AG04449 (cell line): ENCODE data around the gene COQ7.

Experiments
- CTCF ChIA-PET: fragments of 350-600 bp; formaldehyde crosslinking; extraction: SDS; loops from one replicate; lab custom pipeline; 2021; ENCODE audit warnings: antibody characterized with exemption; lab: Yijun Ruan, JAX
- POLR2A ChIA-PET: fragments of 400-600, 350-600 bp; formaldehyde crosslinking; extraction: SDS; loops from one replicate; lab custom pipeline; 2020; ENCODE audit warnings: antibody characterized with exemption, inconsistent platforms; lab: Yijun Ruan, JAX
- DNase-seq: peaks from one replicate; pipeline ENCODE4 v3.0.0-alpha.2; 2010; ENCODE audit warnings: low read depth, low spot score
- H3K4me3 ChIP-seq: 2 replicates; pipeline ENCODE4 v1.5.1; 2011; ENCODE audit warnings: low read depth, mild to moderate bottlenecking, control low read depth, low read length
- CTCF ChIP-seq: IDR thresholded peaks from one replicate; pipeline ENCODE4 v1.5.1; 2011; ENCODE audit warnings: mild to moderate bottlenecking, moderate library complexity, low read length, control low read depth, inconsistent platforms; ENCODE audit not compliant: insufficient read depth; ENCODE audit errors: missing control alignments

The COQ7 gene

GRCh38 chr16:19109288-19109664, 41.9 kb downstream of the COQ7 start:
- TF ChIP-seq CTCF = no peak
- ChIA-PET POLR2A (no interaction called here), CTCF (interaction anchor here (2.0 kb wide), 1 partner anchor 23 kb away, joined by 9 read pairs; no protein-coding TSS in a partner anchor)
- DNase-seq = no peak
- H3K4me3 ChIP-seq = no peak overlapping the region

- no peak for DNase-seq
- ChIA-PET POLR2A (no interaction called here), CTCF (interaction anchor here (1.0 to 5.2 kb wide), 3 partner anchors 10 to 25 kb away, joined by 3 to 24 read pairs (median 9); no protein-coding TSS in a partner anchor)
- no peak for TF ChIP-seq CTCF
- no peak overlapping the region for H3K4me3 ChIP-seq
Measured at GRCh38 chr16:19110537-19111360, 43.3 kb downstream of the COQ7 start.

GRCh38 chr16:19112099-19112407, 44.6 kb downstream of the COQ7 start:
- no peak overlapping the region for H3K4me3 ChIP-seq
- ChIA-PET CTCF (interaction anchor here (1.5 to 5.2 kb wide), 4 partner anchors 17 to 142 kb away, joined by 6 to 24 read pairs (median 8); no protein-coding TSS in a partner anchor), POLR2A (interaction anchor here (1.1 kb wide), 1 partner anchor 24 kb away, joined by 3 read pairs; no protein-coding TSS in a partner anchor)
- TF ChIP-seq CTCF = no peak
- no peak for DNase-seq

GRCh38 chr16:19113577-19114358, 46.4 kb downstream of the COQ7 start, which contains the start of gene ITPRIPL2:
ITPRIPL2 (plus strand) TSS chr16:19113964; CDS start chr16:19114462, 498 bp downstream.
- peak within 1 kb of the TSS; percentile 75 for H3K4me3 ChIP-seq
- DNase-seq = no peak
- TF ChIP-seq CTCF = no peak
- ChIA-PET POLR2A (interaction anchor here (0.6 to 1.3 kb wide), 6 partner anchors 14 to 182 kb away, joined by 3 to 4 read pairs (median 3); partner anchors contain the start of gene COQ7), CTCF (interaction anchor here (0.9 to 5.2 kb wide), 9 partner anchors 10 to 144 kb away, joined by 3 to 24 read pairs (median 5); no protein-coding TSS in a partner anchor)

- TF ChIP-seq CTCF = peak; percentile 32
- CTCF ChIA-PET = interaction anchor here (0.7 to 5.2 kb wide), 7 partner anchors 10 to 70 kb away, joined by 3 to 24 read pairs (median 3); no protein-coding TSS in a partner anchor
- POLR2A ChIA-PET = interaction anchor here (0.6 to 1.3 kb wide), 4 partner anchors 17 to 183 kb away, joined by 3 to 4 read pairs (median 3); no protein-coding TSS in a partner anchor
- DNase-seq = no peak
- peak overlapping the region; percentile 75 for H3K4me3 ChIP-seq
Measured at GRCh38 chr16:19114359-19115147, 47.1 kb downstream of the COQ7 start.
